HG03045 (cell line): Measurements from ENCODE around the gene AIP.
A peak's percentile ranks its signal among the peaks of the same experiment; 100 is the strongest.
"Not testable (repeated sequence)": the region's sequence is repeated elsewhere in the genome, so short reads cannot be mapped to it uniquely, and the experiment has no call there.

ENCODE experiments used
- ATAC-seq: cut with Tn5 transposase; IDR thresholded peaks from one replicate; pipeline ENCODE4 v1.9.1; 2021; ENCODE audit warnings: mild to moderate bottlenecking, moderate library complexity; ENCODE audit not compliant: unreplicated experiment

The AIP gene

GRCh38 chr11:67468456-67468758 is 14.4 kb upstream of the AIP start:
- no peak for ATAC-seq

- peak; percentile 63 for ATAC-seq
Measured at GRCh38 chr11:67468759-67469507, 13.9 kb upstream of the AIP start, which contains the start of gene TMEM134. TMEM134 (minus strand) TSS chr11:67469251; CDS start chr11:67469192, 59 bp downstream.

GRCh38 chr11:67469508-67469811 is 13.4 kb upstream of the AIP start:
- no peak for ATAC-seq

GRCh38 chr11:67470337-67471002 is 12.4 kb upstream of the AIP start:
- no peak for ATAC-seq

- ATAC-seq, result no peak
Measured at GRCh38 chr11:67472882-67473281, 9.9 kb upstream of the AIP start.

- not testable (repeated sequence) for ATAC-seq
Measured at GRCh38 chr11:67476692-67477091, 6.1 kb upstream of the AIP start.

GRCh38 chr11:67477344-67478050 is 5.3 kb upstream of the AIP start:
- not testable (repeated sequence) for ATAC-seq

GRCh38 chr11:67482275-67482826 is 475 bp upstream of the AIP start:
- no peak for ATAC-seq

GRCh38 chr11:67483831-67484665 is 1.2 kb downstream of the AIP start:
- ATAC-seq, result no peak

GRCh38 chr11:67484847-67485311 is 2.1 kb downstream of the AIP start:
- ATAC-seq, result no peak

GRCh38 chr11:67485873-67486361 is 3.1 kb downstream of the AIP start:
- not testable (repeated sequence) for ATAC-seq

GRCh38 chr11:67486481-67487195 is 3.8 kb downstream of the AIP start:
- no peak for ATAC-seq

GRCh38 chr11:67489203-67489884 is 6.5 kb downstream of the AIP start:
- ATAC-seq, result no peak

GRCh38 chr11:67489885-67490726 is 7.3 kb downstream of the AIP start:
- ATAC-seq, result no peak

- ATAC-seq, result no peak
Measured at GRCh38 chr11:67490727-67491065, 7.9 kb downstream of the AIP start.

- no peak for ATAC-seq
Measured at GRCh38 chr11:67491276-67492068, 8.6 kb downstream of the AIP start.

GRCh38 chr11:67492069-67492727 is 9.4 kb downstream of the AIP start:
- ATAC-seq, result no peak
